NB4 (cell line): Measurements from ENCODE around the gene GRAMD2B.

Source experiments
- MAX ChIP-seq: IDR thresholded peaks from 2 replicates; pipeline ENCODE4 v1.6.1; 2011; ENCODE audit warnings: low read depth, low read length
- POLR2A ChIP-seq: IDR thresholded peaks from 2 replicates; pipeline ENCODE4 v1.6.1; 2011; ENCODE audit warnings: mild to moderate bottlenecking; ENCODE audit not compliant: insufficient read length; ENCODE audit errors: extremely low read depth
- TF ChIP-seq, protein P1 (sequence below): IDR thresholded peaks from one replicate; pipeline ENCODE4 v1.5.1; 2012; ENCODE audit warnings: low read depth, low read length

DNA sequence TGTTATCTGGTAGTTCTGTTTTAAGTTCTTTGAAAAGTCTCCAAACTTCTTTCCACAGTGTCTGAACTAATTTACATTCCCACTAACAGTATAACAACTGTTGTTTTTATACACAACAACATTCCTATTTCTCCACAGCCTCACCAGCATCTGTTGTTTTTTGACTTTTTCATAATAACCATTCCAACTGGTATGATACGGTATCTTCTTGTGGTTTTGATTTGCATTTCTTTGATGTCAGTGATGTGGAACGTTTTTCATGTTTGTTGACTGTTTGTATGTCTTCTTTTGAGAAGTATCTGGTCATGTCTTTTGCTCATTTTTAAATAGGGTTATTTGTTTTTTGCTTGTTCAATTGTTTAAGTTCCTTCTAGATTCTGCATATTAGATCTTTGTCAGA is 12.6 kb upstream of the GRAMD2B start:
- TF ChIP-seq, protein P1, sequence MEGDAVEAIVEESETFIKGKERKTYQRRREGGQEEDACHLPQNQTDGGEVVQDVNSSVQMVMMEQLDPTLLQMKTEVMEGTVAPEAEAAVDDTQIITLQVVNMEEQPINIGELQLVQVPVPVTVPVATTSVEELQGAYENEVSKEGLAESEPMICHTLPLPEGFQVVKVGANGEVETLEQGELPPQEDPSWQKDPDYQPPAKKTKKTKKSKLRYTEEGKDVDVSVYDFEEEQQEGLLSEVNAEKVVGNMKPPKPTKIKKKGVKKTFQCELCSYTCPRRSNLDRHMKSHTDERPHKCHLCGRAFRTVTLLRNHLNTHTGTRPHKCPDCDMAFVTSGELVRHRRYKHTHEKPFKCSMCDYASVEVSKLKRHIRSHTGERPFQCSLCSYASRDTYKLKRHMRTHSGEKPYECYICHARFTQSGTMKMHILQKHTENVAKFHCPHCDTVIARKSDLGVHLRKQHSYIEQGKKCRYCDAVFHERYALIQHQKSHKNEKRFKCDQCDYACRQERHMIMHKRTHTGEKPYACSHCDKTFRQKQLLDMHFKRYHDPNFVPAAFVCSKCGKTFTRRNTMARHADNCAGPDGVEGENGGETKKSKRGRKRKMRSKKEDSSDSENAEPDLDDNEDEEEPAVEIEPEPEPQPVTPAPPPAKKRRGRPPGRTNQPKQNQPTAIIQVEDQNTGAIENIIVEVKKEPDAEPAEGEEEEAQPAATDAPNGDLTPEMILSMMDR = no peak
- TF ChIP-seq POLR2A (no peak), MAX (no peak)
